ENCODE measurements around the gene PRRT1.

DNA sequence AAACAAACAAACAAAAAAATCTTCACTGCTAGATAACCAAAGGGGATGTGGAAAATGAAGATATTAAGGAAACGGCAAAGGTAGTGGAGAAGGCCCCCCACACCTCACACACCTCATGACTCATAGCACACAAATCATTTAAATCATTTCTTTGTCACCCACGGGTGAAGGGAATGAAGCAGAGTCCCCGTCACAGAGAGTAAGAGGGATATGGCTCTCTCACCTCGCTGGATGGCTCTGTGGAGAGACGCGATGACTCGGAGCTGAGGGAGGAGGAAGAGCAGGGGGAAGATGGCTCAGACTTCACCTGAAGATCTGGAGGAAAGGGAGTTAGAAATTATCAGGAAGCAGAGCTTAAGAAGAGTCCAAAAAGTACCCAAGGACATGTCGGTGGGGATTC is 24.9 kb downstream of the PRRT1 start:
- no peak for TF ChIP-seq POLR2A (IDR thresholded peaks at IDR 0.05; ENCODE audit: low read length)
- TF ChIP-seq GATA1 (IDR thresholded peaks at IDR 0.05; ENCODE audit: low read depth, low read length): no peak

All from erythroblast (primary cell).